GM15510 (cell line): ENCODE measurements around the gene FFAR3.

ENCODE experiments used
- POLR2A ChIP-seq: IDR thresholded peaks from 3 replicates; pipeline ENCODE4 v1.6.1; 2011; ENCODE audit warnings: borderline replicate concordance; ENCODE audit not compliant: insufficient read length; ENCODE audit errors: extremely low read depth

Gene FFAR3

DNA sequence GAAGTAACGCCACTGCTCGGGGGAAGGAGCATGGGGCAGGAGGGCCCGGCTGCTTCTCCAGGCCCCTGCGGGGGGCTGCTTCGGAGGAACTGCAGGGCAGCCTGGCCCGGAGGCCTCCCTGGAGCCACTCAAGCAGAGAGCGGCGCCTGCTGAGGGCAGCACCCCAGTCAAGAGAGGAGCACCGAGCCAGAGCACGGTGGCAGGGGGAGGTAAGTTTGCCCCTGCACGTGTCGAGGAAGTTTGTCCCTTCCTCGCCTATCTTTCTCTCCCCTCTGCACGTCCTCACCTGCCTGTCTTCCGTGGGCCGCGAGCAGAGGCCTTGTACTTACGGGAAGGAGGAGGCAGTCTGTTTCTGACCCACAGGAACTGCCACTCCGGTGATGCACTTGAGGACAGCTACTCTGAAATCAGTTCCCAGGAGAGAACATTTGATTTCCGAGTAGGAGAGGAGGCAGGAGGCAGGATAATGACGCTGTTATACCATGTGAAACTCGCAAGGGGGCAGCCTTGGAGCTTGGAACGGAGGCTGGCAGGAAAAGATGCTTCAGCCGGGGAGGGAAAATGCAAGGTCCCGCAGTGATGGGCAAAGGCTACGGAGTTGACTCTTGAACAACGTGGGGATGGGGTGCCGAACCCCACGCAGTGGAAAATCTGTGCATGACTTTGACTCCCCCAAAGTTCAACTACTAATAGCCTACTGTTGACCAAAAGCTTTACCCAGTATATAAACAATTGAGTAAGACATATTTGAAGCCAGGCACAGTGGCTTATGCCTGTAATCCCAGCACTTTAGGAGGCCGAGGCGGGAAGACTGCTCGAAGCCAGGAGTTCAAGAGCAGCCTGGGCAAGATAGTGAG, 5.6 kb upstream of the FFAR3 start:
- no peak for TF ChIP-seq POLR2A

GRCh38 chr19:35353635-35354034, 4.6 kb upstream of the FFAR3 start:
- no peak for TF ChIP-seq POLR2A

- no peak for TF ChIP-seq POLR2A
Measured at GRCh38 chr19:35354898-35355297, 3.4 kb upstream of the FFAR3 start.

DNA sequence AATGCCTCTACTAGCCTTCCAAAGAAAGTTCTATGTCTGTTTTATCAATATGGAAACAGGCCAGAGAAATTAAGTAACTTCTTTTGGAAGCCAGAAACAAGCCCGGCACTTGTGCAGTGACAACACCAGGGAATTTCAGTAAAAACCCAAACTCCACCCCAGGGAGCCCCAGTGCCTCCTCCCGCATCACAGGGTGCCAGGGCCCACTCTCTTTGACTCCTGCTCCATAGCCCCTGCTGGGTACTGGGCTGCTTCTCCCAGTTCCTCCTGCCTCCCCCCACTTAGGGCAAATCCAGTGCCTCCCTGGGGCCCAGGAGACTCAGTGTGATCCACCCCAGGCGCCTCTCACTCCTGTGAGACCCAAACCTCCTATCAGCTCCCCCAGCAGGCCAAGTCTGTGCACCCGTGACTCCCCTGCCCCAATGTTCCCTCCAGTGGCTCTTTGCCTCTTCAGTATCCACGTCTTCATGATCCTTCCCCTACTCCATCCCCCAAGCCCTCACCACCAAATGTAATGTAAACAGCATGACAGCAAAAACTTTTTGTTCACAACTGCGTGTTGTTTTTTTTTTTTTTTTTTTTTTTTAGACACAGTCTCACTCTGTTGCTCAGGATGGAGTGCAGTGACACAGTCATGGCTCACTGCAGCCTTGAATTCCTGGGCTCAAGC, 2.3 kb upstream of the FFAR3 start:
- no peak for TF ChIP-seq POLR2A

DNA sequence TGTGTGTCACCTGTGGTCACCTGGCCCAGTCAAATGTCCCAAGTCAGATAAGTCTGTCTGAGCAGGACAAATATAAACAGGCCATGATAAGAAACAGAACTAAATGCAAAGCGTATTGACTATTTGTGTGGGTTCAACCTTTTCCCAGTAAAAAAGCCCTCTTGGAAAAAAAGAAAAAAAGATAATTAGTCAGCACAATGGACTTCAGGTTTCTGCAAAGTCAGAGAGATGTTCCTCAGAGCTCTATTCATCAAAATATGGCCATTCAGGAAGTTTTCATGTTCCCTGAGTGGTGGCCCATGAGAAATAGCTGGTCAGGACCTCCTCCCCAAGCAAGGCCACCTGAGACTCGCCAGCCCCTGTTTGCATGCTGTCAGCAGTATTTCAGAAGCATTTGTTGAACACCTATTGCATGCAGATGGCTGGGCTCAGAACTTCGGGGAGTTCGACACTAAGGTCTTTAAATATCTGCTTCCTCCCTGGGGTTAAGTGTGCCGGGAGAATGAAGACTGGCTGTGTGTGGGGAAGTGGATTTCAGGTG, 2.7 kb downstream of the FFAR3 start:
- TF ChIP-seq POLR2A: no peak

DNA sequence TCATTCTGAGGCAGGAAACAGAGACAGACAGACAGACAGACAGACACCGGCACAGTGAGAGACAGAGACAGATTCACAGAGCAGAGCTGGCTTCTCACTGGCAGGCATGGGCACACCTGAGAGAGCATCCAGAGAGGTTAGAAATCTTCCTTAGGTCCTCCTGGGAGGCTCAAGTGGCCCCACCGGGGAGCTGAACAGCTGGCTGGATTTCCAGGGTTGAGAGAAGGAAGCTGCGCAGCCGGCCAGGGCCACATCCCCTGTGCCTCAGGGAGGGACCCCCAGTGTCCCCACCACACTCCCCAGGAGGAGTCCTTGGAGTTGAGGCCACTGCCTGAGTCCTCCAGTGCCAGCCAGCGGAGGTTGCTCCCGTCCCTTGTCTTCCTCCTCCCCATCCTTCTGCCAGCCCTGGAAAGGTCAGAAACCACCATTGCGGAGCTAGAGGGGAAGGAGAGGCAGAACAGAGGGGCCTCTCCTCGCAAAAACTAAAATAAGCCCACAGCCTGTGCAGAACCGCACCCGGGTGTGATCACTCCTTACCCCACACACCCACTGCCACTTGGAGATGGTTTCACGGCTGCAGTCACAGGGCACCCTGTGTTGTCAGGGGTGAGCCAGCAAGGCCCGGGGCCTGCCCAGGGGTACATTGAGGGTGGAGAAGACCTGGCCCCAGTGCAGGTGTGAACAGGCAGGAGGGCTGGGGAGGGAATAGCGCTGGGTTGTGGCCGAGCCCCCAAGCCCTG, 4.2 kb downstream of the FFAR3 start:
- TF ChIP-seq POLR2A: no peak

DNA sequence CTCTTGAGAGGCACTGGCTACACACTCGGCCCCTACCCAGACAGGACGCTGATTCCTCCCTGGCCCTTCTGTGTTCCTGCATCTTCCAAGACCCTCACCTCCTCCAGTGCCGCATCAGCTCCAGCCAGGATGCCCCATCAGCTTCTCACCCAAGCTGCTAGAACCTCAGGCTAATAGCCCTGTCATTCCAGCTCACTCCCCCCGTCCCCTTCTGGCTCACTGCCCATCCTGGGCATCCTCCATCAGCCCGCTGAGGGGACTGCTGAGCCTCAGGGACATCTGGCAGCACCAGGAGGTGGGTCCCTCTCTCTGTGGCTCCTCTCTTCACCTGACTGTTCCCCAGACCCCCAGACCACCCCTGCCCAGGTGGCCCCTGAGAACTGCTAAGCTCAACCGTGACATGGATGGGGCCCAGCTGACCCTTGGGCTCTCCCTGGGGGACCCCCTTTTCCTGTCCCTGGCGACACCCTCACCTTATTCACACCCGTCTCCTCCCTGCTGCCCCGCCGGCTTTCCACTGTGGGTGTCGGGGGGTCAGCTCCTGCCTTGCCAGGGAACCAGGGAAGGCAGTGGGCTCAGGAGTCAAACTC, 4.8 kb downstream of the FFAR3 start:
- no peak for TF ChIP-seq POLR2A

GRCh38 chr19:35363711-35364425, 5.6 kb downstream of the FFAR3 start:
- TF ChIP-seq POLR2A: no peak

DNA sequence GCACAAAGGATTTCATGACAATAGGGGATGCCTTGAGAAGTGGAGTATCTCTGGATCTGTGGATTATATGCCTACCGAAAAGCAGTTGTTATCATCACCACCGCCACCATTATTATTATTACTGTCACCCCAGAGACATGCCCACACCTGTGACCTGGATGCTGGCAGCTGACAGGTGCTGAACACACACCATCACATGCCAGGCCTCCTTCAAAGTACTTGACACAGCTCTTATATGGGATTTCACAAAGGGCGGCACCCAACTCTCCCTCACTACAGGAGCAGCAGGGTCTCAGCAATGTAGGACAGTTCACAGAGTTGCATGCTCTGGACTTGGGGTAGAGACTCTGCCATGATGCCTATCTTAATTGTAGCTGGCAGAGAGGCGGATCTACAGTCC, 7.0 kb downstream of the FFAR3 start:
- TF ChIP-seq POLR2A: no peak

DNA sequence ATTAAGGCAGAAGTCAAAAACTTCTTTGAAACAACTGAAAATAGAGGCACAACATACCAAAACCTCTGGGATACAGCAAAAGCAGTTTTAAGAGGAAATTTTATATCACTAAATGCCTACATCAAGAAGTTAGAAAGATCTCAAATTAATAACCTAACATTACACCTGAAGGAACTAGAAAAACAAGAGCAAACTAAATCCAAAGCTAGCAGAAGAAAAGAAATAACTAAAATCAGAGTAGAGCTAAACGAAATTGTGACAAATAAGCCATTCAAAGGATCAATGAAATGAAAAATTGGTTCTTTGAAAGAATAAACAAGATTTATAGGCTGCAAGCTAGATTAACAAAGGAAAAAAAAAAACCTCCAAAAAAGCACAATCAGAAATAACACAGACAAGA, 10.1 kb downstream of the FFAR3 start:
- TF ChIP-seq POLR2A: no peak

GRCh38 chr19:35369522-35369921, 11.3 kb downstream of the FFAR3 start:
- no peak for TF ChIP-seq POLR2A

GRCh38 chr19:35370722-35371121, 12.5 kb downstream of the FFAR3 start, which contains the start of gene GPR42:
Gene GPR42, plus strand, starts transcription at chr19:35371068. Its CDS starts 292 bp downstream, at chr19:35371360.
- TF ChIP-seq POLR2A: no peak

DNA sequence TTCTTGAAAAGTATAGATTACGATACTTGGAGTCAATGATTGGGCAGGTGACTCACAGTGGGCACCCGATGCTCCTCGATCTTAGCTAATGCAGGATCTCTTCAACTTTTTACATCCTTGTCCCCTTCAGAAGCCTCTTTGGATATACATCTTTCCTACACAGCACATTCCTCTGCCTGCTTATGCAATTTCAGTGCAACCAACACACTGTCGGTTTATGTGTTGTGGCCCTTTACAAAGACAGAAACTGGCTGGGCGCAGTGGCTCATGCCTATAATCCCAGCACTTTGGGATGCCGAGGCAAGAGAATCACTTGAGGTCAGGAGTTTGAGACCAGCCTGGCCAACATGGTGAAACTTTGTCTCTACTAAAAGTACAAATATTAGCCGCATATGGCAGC, 15.2 kb downstream of the FFAR3 start:
- no peak for TF ChIP-seq POLR2A
